Measurements from ENCODE around the gene VWF.

VWF gene

DNA sequence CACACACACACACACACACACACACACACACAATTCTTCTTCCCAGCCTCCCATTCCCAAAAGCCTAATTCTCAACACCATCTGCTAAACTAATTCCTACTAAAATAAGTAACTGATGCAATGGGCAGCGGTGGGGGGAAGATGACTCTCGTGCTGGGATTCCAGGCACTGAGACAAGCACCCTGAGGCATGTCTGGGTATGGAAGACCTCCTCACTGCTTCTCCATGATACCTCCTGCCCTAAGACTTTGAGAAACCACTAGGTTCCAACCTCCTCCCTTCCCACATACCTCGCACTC lies 789 bp upstream of the VWF start:
- H3K36me3 ChIP-seq (ENCODE audit: control insufficient read depth in 1 of 2, insufficient read depth in 2 of 2, low read depth in 1 of 2, low read length in 2 of 2), result no peaks in the 10 kb centered on the region
- no peak overlapping the region for H3K4me2 ChIP-seq (ENCODE audit: low read length, poor library complexity, severe bottlenecking)
- H3K23ac ChIP-seq (ENCODE audit: low read length in 2 of 2), result no peak overlapping the region
- H2BK120ac ChIP-seq (ENCODE audit: low read depth, low read length), result no peak overlapping the region
- no peak overlapping the region for H4K91ac ChIP-seq (ENCODE audit: low read length)
- no peak overlapping the region for H2BK5ac ChIP-seq (ENCODE audit: low read depth, low read length, poor library complexity, severe bottlenecking)
- H3K9me3 ChIP-seq (ENCODE audit: control insufficient read depth, low read length), result no peaks in the 10 kb centered on the region
- H3K27ac ChIP-seq (ENCODE audit: low read length, poor library complexity, severe bottlenecking), result no peak overlapping the region
- H4K8ac ChIP-seq (ENCODE audit: low read length), result no peak overlapping the region
- H3K4ac ChIP-seq (ENCODE audit: low read depth in 1 of 2, low read length in 2 of 2), result no peak overlapping the region
- WGBS, result 94% methylated on average over 3 of the region's 3 CpGs
- no peak overlapping the region for H3K4me3 ChIP-seq (ENCODE audit: insufficient read depth in 1 of 2, low read depth in 1 of 2, low read length in 2 of 2)
- H2AFZ ChIP-seq (ENCODE audit: low read depth, low read length), result no peak overlapping the region
- no peak overlapping the region for H2AK5ac ChIP-seq (ENCODE audit: low read length, severe bottlenecking)
- peaks cover 10% of the 10 kb centered on the region for H3K4me1 ChIP-seq (ENCODE audit: control insufficient read depth, insufficient read depth, low read depth, low read length)
- H3K14ac ChIP-seq (ENCODE audit: low read length in 2 of 2), result no peak overlapping the region
- no peaks in the 10 kb centered on the region for H3K79me1 ChIP-seq (replicated peaks; ENCODE audit: low read length, poor library complexity, severe bottlenecking)
- DNase-seq, result no peak
- no peak overlapping the region for H3K18ac ChIP-seq (ENCODE audit: low read depth in 1 of 2, low read length in 2 of 2)
- peaks cover 0 to 32% of the 10 kb centered on the region in 2 experiments for H3K27me3 ChIP-seq (ENCODE audit: control insufficient read depth in 1 of 2, insufficient read depth in 1 of 2, low read length in 2 of 2)
- H2BK15ac ChIP-seq (ENCODE audit: low read depth, poor library complexity, severe bottlenecking), result peak overlapping the region; percentile 71
- H2BK12ac ChIP-seq (ENCODE audit: low read length in 2 of 2), result no peak overlapping the region
- no peak overlapping the region for H3K9ac ChIP-seq (ENCODE audit: low read length)

DNA sequence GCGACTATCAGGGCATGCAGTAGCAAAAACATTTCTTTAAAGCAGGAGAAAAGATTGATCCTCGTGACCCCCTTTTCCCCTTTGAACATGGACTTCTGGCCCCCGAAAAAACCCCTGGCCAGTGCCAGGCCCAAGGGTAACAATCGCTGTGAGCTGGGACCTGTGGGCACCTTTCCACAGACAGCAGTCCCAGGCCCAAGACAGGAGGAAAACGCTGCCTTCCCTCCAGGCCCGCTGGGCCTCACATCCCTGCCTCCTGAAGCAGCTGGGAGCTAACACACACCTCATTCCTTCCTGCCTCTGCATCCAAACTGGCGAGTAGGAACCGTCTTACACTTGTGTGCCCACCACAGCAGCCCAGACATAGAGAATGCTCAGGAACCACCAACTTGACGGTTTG lies 1.2 kb downstream of the VWF start:
- Histone ChIP-seq H3K4me1 (ENCODE audit: control insufficient read depth, insufficient read depth, low read depth, low read length) (peaks cover 17% of the 10 kb centered on the region), H3K18ac (ENCODE audit: low read depth in 1 of 2, low read length in 2 of 2) (peak overlapping the region; percentile 11 to 12), H3K27me3 (ENCODE audit: control insufficient read depth in 1 of 2, insufficient read depth in 1 of 2, low read length in 2 of 2) (peaks cover 0 to 32% of the 10 kb centered on the region in 2 experiments), H3K27ac (ENCODE audit: low read length, poor library complexity, severe bottlenecking) (no peak overlapping the region), H4K8ac (ENCODE audit: low read length) (no peak overlapping the region), H3K9ac (ENCODE audit: low read length) (no peak overlapping the region), H2AFZ (ENCODE audit: low read depth, low read length) (no peak overlapping the region), H3K4ac (ENCODE audit: low read depth in 1 of 2, low read length in 2 of 2) (no peak overlapping the region), H3K36me3 (ENCODE audit: control insufficient read depth in 1 of 2, insufficient read depth in 2 of 2, low read depth in 1 of 2, low read length in 2 of 2) (no peaks in the 10 kb centered on the region), H3K14ac (ENCODE audit: low read length in 2 of 2) (peak overlapping the region in 1 of 2 experiments; percentile 26), H3K4me2 (ENCODE audit: low read length, poor library complexity, severe bottlenecking) (no peak overlapping the region), H2BK120ac (ENCODE audit: low read depth, low read length) (no peak overlapping the region), H3K9me3 (ENCODE audit: control insufficient read depth, low read length) (no peaks in the 10 kb centered on the region), H3K23ac (ENCODE audit: low read length in 2 of 2) (no peak overlapping the region), H2AK5ac (ENCODE audit: low read length, severe bottlenecking) (peak overlapping the region; percentile 47), H3K4me3 (ENCODE audit: insufficient read depth in 1 of 2, low read depth in 1 of 2, low read length in 2 of 2) (no peak overlapping the region), H3K79me1 (replicated peaks; ENCODE audit: low read length, poor library complexity, severe bottlenecking) (no peaks in the 10 kb centered on the region), H4K91ac (ENCODE audit: low read length) (no peak overlapping the region), H2BK15ac (ENCODE audit: low read depth, poor library complexity, severe bottlenecking) (no peak overlapping the region), H2BK5ac (ENCODE audit: low read depth, low read length, poor library complexity, severe bottlenecking) (no peak overlapping the region), H2BK12ac (ENCODE audit: low read length in 2 of 2) (no peak overlapping the region)
- 80% methylated on average over 9 of the region's 9 CpGs for WGBS
- no peak for DNase-seq

DNA sequence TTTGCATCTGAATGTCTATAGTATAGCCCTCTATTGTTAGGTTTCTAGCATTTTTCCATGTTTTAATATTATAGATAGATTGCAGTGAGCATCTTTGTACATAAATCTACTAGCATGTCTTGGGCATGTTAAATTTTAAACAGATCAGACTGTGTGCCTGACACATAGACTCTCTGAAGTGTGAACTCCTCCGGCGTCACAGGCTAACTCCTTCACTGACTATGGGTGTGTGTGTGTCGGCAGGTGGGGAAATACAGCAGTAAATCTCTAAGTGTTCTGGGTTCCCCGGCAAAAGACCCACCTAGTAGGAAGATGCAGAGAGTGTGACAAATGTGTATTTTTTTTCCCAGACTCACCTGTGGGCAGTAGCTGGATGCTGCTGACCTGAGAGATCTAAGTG lies 2.3 kb downstream of the VWF start:
- no peak overlapping the region for H3K14ac ChIP-seq (ENCODE audit: low read length in 2 of 2)
- no peaks in the 10 kb centered on the region for H3K79me1 ChIP-seq (replicated peaks; ENCODE audit: low read length, poor library complexity, severe bottlenecking)
- no peak overlapping the region for H4K8ac ChIP-seq (ENCODE audit: low read length)
- H4K91ac ChIP-seq (ENCODE audit: low read length), result no peak overlapping the region
- no peak overlapping the region for H2BK15ac ChIP-seq (ENCODE audit: low read depth, poor library complexity, severe bottlenecking)
- no peak overlapping the region for H2BK12ac ChIP-seq (ENCODE audit: low read length in 2 of 2)
- no peak overlapping the region for H3K4me3 ChIP-seq (ENCODE audit: insufficient read depth in 1 of 2, low read depth in 1 of 2, low read length in 2 of 2)
- H2BK120ac ChIP-seq (ENCODE audit: low read depth, low read length), result no peak overlapping the region
- H3K36me3 ChIP-seq (ENCODE audit: control insufficient read depth in 1 of 2, insufficient read depth in 2 of 2, low read depth in 1 of 2, low read length in 2 of 2), result no peaks in the 10 kb centered on the region
- no peak overlapping the region for H3K4me2 ChIP-seq (ENCODE audit: low read length, poor library complexity, severe bottlenecking)
- peaks cover 0 to 32% of the 10 kb centered on the region in 2 experiments for H3K27me3 ChIP-seq (ENCODE audit: control insufficient read depth in 1 of 2, insufficient read depth in 1 of 2, low read length in 2 of 2)
- no peak overlapping the region for H2AFZ ChIP-seq (ENCODE audit: low read depth, low read length)
- DNase-seq, result no peak
- H3K9ac ChIP-seq (ENCODE audit: low read length), result no peak overlapping the region
- H3K27ac ChIP-seq (ENCODE audit: low read length, poor library complexity, severe bottlenecking), result no peak overlapping the region
- no peak overlapping the region for H2BK5ac ChIP-seq (ENCODE audit: low read depth, low read length, poor library complexity, severe bottlenecking)
- peaks cover 17% of the 10 kb centered on the region for H3K4me1 ChIP-seq (ENCODE audit: control insufficient read depth, insufficient read depth, low read depth, low read length)
- H3K23ac ChIP-seq (ENCODE audit: low read length in 2 of 2), result no peak overlapping the region
- no peak overlapping the region for H3K18ac ChIP-seq (ENCODE audit: low read depth in 1 of 2, low read length in 2 of 2)
- no peaks in the 10 kb centered on the region for H3K9me3 ChIP-seq (ENCODE audit: control insufficient read depth, low read length)
- 92% methylated on average over 4 of the region's 4 CpGs for WGBS
- H3K4ac ChIP-seq (ENCODE audit: low read depth in 1 of 2, low read length in 2 of 2), result no peak overlapping the region
- H2AK5ac ChIP-seq (ENCODE audit: low read length, severe bottlenecking), result no peak overlapping the region

DNA sequence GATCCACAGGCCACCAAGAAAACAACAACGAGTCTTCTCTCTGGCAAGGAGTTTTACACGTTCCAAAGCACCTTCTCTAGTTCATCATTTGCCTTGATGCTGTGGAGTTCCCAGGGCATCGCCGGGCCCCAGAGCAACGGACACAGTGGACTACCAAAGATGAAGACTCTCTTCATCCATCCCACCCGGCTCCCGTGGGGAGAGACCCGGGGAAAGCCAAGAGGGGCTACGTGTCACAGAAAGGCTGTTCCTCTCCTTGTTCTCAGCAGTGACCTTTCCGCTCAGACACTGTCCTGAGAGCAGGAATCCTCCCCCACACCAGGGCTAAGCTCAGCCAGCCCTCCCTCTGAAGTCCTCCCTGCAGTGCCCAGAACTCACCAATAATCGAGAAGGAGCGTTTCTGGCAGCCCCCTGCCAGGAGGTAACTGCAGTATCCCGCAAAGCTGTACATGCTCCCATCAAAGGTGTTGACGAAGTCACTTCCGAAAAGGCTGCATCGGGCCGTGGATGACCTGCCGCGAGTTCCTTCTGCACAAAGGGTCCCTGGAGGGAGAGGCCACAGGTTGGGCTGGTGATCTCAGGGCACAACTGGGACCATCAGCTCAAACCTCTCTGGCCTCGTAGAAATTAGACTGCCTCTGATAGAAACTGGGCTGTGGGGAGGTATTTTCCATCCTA lies 3.5 kb downstream of the VWF start:
- Histone ChIP-seq H3K27me3 (ENCODE audit: control insufficient read depth in 1 of 2, insufficient read depth in 1 of 2, low read length in 2 of 2) (peaks cover 0 to 32% of the 10 kb centered on the region in 2 experiments), H2AK5ac (ENCODE audit: low read length, severe bottlenecking) (peak overlapping the region; percentile 57), H3K36me3 (ENCODE audit: control insufficient read depth in 1 of 2, insufficient read depth in 2 of 2, low read depth in 1 of 2, low read length in 2 of 2) (no peaks in the 10 kb centered on the region), H3K4me3 (ENCODE audit: insufficient read depth in 1 of 2, low read depth in 1 of 2, low read length in 2 of 2) (no peak overlapping the region), H3K23ac (ENCODE audit: low read length in 2 of 2) (no peak overlapping the region), H2BK15ac (ENCODE audit: low read depth, poor library complexity, severe bottlenecking) (no peak overlapping the region), H3K9me3 (ENCODE audit: control insufficient read depth, low read length) (no peaks in the 10 kb centered on the region), H3K18ac (ENCODE audit: low read depth in 1 of 2, low read length in 2 of 2) (no peak overlapping the region), H2BK12ac (ENCODE audit: low read length in 2 of 2) (no peak overlapping the region), H3K4me2 (ENCODE audit: low read length, poor library complexity, severe bottlenecking) (no peak overlapping the region), H3K79me1 (replicated peaks; ENCODE audit: low read length, poor library complexity, severe bottlenecking) (no peaks in the 10 kb centered on the region), H3K4me1 (ENCODE audit: control insufficient read depth, insufficient read depth, low read depth, low read length) (peaks cover 26% of the 10 kb centered on the region), H3K4ac (ENCODE audit: low read depth in 1 of 2, low read length in 2 of 2) (no peak overlapping the region), H3K14ac (ENCODE audit: low read length in 2 of 2) (peak overlapping the region in 1 of 2 experiments; percentile 35), H3K9ac (ENCODE audit: low read length) (no peak overlapping the region), H2BK5ac (ENCODE audit: low read depth, low read length, poor library complexity, severe bottlenecking) (no peak overlapping the region), H2AFZ (ENCODE audit: low read depth, low read length) (no peak overlapping the region), H4K8ac (ENCODE audit: low read length) (no peak overlapping the region), H2BK120ac (ENCODE audit: low read depth, low read length) (no peak overlapping the region), H4K91ac (ENCODE audit: low read length) (no peak overlapping the region), H3K27ac (ENCODE audit: low read length, poor library complexity, severe bottlenecking) (no peak overlapping the region)
- WGBS, result 74% methylated on average over 20 of the region's 20 CpGs
- no peak for DNase-seq

All from mesenchymal stem cell (in vitro differentiated cells and primary cell).